NCI-H524 (cell line): Measurements from ENCODE around the gene FAM50A.
"Not testable (repeated sequence)": the region's sequence is repeated elsewhere in the genome, so short reads cannot be mapped to it uniquely, and the experiment has no call there.

ENCODE experiments used
- DNase-seq, 2 experiments: peaks; one replicate each; lab custom pipeline; 2025; lab: John Stamatoyannopoulos, UW

Gene FAM50A, protein sequence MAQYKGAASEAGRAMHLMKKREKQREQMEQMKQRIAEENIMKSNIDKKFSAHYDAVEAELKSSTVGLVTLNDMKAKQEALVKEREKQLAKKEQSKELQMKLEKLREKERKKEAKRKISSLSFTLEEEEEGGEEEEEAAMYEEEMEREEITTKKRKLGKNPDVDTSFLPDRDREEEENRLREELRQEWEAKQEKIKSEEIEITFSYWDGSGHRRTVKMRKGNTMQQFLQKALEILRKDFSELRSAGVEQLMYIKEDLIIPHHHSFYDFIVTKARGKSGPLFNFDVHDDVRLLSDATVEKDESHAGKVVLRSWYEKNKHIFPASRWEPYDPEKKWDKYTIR

DNA sequence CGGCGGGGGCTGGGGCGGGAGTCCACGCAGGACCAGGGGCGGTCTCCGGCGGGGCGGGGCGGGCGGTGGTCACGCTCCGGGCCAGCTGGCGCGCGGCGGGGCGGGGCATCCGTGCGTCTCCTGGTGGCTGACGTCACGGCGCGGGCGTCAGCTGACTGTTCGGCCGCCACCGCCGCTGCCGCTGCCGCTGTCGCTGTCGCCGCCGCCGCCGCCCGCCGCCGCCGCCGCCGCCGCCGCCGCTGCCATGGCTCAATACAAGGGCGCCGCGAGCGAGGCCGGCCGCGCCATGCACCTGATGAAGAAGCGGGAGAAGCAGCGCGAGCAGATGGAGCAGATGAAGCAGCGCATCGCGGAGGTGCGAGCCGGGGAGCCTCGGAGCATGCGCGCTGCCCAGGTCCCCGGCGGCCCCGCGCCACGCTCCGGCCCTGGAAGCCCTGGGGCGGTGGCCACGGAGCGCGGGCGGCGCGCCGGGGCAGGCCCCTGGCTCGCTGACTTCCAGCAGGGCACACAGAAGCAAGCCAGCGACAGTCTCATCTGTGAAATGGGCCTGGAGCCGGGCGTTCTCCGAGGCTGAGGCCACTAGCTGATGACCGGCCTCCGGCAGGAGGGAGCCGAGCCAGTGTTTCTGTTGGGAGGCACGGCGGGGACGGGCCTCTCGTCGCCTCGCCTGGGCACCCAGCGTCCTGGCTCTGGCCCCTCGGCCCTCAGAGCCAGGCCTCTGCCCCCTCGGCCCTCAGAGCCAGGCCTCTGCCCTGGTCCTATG lies at the start of gene FAM50A:
Gene FAM50A, plus strand, starts transcription at position 150 of the 763 bp plus-strand sequence. Its CDS starts 95 bp downstream, at position 245.
- DNase-seq, result peak; percentile 44 to 64

DNA sequence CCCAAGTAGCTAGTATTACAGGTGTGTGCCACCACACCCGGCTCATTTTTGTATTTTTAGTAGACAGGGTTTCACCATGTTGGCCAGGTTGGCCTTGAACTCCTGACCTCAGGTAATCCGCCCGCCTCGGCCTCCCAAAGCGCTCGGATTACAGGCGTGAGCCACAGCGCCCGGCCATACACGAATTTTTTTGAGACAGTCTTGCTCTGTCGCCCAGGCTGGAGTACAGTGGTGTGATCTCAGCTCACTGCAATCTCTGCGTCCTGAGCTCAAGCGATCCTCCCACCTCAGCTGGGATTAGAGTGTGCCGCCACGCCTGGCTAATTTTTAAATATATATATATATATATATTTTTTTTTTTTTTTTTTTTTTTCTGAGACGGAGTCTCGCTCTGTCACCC lies 47.6 kb upstream of the FAM50A start:
- DNase-seq, result not testable (repeated sequence)

DNA sequence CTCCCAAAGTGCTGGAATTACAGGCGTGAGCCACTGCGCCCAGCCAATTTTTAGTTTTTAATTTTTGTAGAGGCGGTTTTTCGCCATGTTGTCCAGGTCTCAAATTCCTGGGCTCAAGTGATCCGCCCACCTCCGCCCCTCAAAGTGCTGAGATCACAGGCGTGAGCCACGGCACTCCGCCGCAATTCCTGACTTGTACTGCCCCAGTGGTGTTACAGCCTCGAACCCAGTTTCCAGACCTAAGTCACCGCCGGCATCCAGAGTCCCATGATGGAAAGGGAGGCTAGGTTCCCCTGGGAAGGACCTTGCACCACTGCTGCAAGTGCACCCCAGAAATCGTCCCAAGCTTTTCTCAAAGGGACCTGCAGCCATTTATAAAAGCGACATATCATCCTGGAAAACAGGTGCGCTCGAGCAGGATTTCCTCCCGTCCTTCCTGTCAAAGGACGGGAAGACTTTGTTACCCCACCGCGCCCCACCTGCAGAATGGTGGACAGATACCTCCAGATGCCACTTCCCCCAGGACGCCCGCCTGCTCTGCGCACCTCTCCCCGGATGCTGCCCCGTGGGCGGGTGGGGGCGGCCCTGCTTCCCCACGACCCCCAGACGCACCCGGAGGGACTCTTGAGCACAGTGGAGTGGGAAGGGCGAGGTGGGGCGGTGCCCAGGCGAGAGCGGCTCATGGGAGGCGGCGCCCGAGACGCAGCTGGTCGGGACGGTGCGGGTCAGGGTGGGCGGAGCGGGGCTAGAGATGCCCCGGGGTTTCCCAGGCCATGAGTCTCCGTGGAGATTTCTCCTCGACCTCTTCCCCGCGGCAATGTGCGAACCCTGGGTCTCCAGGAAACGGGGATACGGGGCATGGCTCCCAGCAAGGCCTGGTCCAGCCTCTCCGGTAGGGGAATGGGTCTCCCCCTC lies 46.7 kb upstream of the FAM50A start:
- DNase-seq, result peak in 1 of 2 experiments; percentile 53

DNA sequence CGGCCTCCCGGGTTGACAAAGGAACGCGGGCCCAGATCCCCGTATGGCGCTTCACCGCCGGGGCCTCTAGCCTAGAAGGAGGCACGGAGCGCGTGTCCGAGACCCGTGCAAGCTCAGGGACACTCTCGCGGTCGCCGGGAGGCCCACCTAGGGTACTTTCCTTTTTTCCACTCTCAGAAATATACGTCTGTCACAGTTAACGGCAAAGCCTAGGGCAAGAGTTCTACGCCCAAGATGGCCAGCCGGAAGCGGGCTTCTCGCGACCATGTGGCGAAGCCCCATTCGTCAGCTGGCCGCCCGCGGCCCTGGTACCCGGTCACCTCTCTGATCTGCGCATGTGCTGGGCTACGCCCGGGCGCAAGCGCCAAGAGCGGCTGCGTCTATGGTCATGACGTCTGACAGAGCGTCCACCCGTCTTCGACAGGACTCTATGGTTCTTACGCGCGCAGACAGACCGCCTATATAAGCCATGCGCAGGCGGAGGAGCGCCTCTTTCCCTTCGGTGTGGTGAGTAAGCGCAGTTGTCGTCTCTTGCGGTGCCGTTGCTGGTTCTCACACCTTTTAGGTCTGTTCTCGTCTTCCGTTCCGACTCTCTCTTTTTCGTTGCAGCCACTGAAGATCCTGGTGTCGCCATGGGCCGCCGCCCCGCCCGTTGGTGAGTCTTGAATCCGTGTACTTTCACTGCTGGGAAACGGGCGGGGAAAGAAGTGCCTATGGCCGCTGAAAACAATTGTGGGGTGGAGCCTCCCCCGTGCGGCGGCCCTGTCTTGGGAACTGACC lies 45.9 kb upstream of the FAM50A start, which contains the start of gene RPL10:
Gene RPL10, plus strand, starts transcription at position 490 of the 780 bp plus-strand sequence. Its CDS starts 143 bp downstream, at position 633.
- peak; percentile 96 to 98 for DNase-seq

DNA sequence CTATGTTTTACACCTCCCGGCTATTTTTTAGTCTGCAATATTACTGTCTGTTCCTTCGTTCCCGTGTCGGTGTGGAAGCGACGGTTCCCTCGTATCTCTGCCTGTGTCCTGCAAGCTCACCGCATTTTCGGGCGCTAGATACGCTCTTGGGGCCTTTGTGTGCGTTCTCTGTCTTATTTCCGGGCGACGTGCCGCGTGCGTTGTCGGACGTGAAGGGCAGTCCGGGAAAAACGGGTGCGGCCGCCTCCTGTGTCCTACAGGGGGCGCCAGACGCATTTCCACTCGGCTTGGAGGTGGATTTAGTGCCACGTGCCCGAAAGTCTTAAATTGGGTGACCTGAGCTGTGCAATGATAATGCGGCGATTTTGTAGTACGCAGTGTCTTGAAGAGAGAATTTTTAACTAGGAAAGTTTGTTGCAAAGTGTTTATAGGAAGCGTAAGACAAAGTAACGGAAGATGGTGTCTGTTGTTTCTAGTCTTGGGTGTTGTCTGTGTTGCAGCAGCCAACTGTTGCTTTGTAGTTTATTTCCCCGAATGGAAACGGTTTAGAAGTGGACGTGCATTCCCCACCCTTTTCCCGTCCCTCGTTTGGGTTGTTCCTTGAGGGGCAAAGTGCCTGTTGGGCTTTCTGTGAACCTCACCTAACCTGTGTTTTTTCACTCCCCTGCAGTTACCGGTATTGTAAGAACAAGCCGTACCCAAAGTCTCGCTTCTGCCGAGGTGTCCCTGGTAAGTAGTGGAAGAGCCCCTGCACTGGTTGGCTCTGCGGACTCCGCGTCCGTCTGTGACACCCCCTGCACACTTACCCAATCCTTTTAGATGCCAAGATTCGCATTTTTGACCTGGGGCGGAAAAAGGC lies 45.0 kb upstream of the FAM50A start:
- peak; percentile 61 to 87 for DNase-seq

DNA sequence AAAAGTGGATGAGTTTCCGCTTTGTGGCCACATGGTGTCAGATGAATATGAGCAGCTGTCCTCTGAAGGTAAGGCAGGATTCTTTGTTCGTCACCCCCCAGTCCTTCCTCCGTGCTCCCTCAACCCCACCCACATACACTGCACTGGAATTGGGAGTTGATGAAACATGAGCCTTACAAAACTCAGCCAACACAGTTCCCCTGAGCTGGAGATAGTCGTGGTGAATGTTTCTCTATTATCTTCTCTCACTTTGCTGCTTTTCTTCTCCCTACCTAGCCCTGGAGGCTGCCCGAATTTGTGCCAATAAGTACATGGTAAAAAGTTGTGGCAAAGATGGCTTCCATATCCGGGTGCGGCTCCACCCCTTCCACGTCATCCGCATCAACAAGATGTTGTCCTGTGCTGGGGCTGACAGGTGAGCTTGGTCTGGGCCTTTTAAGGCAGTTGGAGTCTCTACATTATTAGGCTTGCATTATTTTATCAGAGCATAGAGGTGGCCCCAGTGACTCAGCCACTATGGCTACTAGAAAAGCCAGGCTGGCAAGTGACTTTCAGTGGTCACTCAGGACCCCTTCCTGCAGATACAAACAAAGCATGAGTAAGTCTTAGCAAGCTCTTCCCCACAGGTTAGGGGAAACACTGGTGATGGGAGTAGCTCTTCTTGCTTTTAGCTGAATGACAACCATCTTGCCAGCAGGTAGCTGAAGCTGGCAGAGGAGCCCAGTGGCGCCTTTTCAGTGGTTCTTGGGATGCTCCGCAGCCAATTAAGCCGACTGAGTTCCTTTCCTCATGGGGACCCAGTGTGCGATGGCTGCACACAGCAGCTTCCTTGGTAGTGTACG lies 44.2 kb upstream of the FAM50A start:
- peak in 1 of 2 experiments; percentile 14 for DNase-seq

DNA sequence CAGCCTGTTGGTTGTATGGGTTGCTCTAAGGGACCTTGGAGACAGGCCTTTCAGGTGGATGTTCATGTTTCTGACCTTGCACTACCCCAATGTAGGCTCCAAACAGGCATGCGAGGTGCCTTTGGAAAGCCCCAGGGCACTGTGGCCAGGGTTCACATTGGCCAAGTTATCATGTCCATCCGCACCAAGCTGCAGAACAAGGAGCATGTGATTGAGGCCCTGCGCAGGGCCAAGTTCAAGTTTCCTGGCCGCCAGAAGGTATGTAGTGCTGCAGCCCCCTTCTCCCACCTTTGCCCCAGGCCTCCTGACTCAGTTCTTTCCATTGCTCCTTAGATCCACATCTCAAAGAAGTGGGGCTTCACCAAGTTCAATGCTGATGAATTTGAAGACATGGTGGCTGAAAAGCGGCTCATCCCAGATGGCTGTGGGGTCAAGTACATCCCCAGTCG lies 43.5 kb upstream of the FAM50A start:
- not testable (repeated sequence) for DNase-seq

DNA sequence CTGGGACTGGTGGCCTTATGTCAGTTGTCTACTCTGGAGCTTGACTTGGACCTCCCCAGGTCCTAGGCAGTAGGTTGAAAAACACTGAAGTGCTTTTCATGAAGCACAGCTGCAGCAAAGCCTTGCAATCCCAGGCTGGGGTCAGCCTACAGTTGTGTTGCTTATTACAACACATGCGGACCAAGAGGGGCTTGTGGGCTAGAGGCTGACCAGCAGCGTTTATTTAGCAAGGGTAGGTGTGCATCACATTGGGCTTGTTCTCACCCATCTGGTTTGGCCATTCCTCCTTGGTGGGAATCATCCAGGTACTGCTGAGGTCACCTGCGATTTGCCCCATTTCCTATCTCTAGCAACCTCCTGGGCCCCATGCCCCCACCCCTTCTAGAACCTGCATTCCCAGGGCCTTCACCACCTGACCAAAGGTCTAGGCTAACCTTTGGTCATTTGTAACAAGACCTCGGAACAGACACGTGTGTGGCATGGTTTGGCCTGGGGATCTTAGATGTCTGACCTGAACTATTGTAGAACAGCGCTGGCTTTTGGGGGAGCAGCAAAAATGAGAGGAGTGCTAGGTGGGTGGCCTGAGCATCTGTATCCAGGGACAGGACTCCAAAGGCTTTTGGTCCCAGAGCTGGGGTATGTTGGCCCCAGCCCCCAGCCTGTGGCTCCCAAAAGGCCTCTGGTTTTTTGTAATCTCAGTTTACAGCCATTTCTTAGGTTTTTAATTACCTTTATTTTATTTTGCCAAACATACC lies 42.7 kb upstream of the FAM50A start:
- peak in 1 of 2 experiments; percentile 34 for DNase-seq

DNA sequence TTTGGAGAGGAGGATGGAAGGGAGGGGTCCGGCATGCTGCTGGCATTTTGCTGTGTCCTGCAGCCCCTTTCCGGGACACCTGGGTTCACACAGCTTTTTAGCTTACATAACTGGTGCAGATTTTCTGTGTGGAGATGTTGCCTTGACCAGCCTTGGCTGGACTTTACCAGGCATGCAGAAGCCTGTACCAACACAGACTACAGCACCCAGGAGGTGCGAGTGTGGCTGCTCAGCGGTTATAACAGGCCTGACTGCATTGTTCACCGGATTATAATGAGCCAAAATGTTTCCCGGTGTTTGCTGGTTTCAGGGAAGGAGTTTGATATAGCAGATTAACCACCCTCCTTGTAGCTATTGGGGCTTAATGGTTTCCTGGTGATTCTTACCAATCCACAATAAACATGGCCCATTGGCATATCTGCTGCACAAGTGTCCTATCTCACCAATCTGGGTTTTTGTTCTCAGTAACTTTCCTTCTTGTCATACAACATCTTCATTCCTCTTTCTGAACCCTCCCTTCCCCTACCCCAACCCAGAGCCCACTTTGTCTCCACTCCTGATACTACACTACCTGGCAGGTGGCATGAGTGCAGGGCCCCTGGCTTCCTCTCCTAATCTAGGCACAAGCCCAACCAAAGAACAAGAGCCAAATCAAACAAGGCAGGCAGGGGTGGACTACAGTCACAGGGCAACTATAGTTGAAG lies 41.9 kb upstream of the FAM50A start:
- no peak for DNase-seq

DNA sequence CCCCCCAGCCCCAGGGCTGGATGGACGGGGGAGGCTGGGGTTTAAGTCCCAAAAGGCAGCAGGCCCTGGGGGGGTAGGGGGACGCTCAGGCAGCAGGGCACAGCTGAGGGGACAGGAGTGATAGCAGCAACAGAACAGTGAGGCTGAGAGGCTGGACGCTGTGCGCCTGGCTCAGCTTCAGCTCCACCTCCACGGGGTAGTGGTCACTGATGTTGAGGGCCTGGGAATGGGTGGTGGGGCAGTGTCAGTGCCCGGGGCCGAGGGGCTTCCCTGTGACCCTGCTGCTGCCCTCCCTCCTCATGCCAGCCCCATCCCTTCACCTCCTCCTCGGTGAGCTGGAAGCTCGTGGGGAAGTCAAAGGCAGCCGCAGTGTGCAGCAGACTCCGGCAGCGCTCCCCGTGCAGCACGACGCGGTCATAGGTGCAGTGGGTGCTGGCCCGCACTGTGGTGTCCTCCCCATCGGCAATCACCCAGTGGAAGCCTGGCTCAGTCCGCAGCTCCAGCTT lies 41.3 kb upstream of the FAM50A start:
- DNase-seq, result no peak

DNA sequence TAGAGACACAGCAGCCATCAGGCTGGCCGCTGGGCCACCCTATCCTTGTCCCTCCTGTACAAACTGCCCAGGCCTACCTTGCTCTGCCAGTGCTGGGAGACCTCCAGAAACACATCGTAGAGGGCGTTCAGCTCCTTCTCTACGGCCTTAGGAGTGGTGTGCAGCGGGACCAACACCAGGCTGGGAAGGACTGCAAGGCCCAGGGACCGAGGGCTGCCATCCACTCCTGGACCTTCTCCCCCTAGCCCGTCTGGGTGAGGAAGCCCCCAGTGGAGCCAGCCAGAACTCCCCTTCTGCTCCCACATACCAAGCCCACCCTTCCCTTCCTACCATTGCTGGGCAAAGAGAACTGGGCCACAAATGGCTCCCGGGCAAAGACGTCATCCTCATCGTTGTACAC lies 40.7 kb upstream of the FAM50A start:
- no peak for DNase-seq

DNA sequence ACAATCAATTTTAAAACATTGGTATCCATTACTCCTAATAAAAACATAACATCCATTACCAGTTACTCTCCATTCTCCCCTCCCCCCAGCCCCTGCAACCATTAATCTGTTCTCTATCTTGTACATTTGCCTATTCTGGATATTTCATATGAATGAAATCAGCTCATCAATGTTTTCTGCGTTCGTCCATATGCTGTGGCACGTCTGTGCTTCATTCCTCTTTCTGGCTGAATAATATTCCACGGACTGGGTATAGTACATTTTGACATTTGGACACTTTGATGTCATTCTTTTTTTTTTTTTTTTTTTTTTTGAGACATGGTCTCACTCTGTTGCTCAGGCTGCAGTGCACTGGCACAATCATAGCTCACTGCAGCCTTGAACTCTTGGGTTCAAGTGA lies 40.1 kb upstream of the FAM50A start:
- DNase-seq, result no peak

DNA sequence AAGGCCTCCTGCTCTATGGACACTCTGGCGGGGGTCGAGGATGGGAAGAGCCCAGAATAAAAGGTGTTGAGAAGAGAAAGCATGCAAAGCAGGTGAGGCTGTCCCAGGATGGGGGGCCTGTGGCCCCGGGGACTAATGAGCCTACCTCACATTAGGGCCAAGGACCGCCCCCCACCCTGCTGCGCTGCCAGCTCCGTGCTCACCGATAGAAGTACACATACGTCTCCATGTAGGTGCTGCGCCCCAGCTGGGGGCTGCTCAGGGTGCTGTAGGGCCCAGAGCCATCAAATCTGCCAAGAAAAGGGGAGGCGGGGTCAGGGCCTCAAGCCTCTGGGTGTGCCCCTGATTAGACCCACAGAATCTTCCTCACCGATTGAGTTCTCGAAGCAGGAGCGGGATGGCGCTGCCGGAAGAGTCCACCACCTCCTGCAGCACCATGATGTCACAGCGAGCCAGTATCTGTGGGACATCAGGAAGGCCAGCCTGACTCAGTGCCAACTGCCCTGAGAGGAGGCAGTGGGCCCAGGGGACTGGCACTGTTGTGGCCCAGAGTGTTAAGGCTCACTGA lies 39.2 kb upstream of the FAM50A start:
- DNase-seq, result no peak

DNA sequence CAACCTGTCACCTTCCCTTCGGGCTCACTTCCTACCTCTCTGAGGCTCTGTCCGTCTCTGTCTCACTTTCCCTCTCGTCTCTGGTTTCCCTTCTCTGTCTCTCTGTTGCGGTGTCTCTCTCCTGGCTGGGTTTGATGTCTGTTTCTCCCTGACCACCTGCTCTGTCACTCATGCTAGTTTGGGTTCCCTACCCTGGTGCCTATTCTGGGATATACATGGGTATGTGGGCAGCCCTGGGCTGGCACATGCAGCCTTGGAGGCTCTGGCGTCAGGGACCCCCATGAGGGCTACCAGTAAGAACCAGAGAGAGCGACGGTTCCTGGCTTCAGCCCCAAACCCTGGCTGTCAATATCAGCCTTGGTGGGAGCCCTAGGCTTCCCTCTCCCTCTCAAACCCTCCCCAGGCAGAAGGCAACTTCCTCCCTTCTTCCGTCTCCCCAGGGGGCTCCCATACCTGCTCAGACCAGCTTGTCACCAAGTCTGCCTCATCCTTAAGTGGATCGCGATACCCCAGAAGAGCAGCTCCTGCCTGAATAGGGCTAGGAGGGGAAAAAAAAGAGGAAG lies 35.2 kb upstream of the FAM50A start:
- no peak for DNase-seq

DNA sequence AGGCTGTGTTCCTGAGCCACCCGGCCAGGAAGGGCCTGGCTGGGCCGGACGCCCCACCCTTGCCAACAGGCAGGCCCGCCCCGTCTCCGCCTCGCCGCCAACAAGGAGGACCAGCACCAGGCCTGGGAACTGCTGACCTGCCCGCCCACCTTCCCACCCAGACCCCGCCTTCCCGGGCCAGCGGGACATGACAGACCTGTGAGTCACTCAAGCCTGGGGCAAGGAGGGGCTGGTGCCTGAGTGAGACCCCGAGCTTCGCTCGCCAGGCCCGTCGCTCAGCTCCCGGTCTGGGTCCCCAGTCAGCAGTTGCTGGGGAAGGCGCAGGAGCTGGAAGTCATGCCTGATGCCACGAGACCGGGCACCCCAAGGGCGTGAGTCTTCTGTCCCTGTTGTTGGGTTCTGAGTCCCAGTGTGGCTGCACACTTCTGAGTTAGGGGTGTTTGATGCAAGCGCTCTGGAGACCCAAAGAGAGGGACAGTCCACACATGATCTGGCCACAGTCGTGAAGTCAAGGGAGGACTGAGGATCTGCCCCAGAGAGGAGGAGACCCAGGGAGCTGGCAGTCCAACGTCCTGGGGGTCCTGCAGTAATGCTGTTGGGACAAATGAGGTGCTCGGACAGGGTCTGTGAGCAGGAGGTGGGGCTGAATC lies 34.6 kb upstream of the FAM50A start, which contains the start of gene DNASE1L1:
Gene DNASE1L1, minus strand, starts transcription at position 33 of the 650 bp plus-strand sequence. CDS start 3,686 bp downstream, outside the sequence.
- no peak for DNase-seq

DNA sequence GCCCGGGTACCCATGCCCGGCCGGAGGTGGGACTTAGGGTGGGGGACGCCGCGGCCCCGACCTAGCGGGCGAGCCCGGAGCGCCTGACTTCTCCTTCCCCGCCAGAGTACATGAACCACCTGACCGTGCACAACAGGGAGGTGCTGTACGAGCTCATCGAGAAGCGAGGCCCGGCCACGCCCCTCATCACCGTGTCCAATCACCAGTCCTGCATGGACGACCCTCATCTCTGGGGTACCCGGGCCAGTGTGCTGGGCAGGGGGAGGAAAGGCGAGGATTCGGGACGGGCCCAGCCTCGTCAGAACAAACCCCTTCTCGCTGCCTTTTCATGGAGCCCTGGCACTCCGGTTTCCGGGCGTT lies 32.0 kb upstream of the FAM50A start:
- peak in 1 of 2 experiments; percentile 67 for DNase-seq
